ENCODE measurements around the gene CYP26C1.

- TF ChIP-seq, protein P1, sequence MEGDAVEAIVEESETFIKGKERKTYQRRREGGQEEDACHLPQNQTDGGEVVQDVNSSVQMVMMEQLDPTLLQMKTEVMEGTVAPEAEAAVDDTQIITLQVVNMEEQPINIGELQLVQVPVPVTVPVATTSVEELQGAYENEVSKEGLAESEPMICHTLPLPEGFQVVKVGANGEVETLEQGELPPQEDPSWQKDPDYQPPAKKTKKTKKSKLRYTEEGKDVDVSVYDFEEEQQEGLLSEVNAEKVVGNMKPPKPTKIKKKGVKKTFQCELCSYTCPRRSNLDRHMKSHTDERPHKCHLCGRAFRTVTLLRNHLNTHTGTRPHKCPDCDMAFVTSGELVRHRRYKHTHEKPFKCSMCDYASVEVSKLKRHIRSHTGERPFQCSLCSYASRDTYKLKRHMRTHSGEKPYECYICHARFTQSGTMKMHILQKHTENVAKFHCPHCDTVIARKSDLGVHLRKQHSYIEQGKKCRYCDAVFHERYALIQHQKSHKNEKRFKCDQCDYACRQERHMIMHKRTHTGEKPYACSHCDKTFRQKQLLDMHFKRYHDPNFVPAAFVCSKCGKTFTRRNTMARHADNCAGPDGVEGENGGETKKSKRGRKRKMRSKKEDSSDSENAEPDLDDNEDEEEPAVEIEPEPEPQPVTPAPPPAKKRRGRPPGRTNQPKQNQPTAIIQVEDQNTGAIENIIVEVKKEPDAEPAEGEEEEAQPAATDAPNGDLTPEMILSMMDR (IDR thresholded peaks at IDR 0.05), result no peak
- TF ChIP-seq POLR2A (IDR thresholded peaks at IDR 0.05) (no peak), POLR2AphosphoS5 (IDR thresholded peaks at IDR 0.05) (no peak), EP300 (IDR thresholded peaks at IDR 0.05) (no peak)
These were observed 26.2 kb upstream of the CYP26C1 start for GRCh38 chr10:93034426-93034825.

Data from upper lobe of left lung (tissue), 4 donors.